Hepatic stellate cell (primary cell): ENCODE measurements around the gene GJC1.

Source experiments
- DNase-seq: peaks from one replicate; pipeline ENCODE4 v3.0.0; 2011; ENCODE audit warnings: low spot score

GJC1 gene

DNA sequence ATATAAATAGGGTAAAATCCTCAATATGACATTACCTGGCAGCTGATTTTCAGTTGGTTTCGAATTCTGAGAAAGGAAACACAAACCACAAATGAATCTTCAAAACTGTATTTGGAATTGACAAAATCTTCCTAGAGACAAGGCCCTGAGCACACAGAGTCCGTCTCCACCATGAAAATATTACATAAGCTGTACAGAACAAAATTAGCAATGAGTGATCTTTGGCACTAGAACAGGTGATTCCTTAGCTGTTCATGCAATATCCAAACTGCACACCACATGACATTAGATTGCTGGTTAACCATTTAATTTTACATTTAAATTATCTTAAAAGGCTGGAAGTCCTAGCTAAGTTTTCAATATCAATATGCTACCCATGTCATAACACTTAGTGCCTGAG lies 31.7 kb downstream of the GJC1 start:
- no peak for DNase-seq

DNA sequence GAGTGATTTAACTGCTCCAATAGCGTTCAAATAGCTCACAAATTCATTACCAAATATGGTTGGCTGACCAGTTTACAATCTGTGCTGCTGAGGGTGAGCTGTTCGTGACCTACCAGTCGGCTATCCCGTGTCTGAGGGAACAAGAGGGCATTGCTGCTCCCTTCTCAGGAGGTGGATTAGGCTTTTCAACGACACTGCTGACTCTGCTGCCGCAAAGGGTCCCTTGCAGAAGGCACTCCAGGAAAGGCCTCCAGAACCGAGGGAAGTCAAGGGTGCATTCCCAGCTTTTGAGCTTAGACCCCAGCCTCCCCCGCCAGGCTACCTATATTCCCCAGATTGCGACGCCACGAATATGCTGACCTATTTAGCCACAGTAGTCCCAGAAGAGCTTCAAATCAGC lies 32.3 kb downstream of the GJC1 start:
- DNase-seq = peak; percentile 69

DNA sequence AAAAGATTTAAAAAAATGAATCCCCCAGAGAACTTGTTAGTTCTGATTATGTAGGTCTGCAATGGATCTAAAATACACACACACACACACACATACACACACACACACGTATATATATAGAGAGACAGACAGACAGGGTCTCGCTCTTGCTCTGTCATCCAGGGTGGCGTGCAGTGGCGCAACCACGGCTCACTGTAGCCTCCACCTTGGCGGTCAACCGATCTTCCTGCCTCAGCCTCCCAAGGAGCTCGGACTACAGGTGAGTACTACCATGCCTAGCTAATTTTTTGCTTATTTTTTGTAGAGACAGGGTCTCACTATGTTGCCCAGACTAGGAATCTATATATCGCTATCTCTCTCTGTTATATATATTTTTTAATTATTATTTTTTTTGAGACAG lies 33.4 kb downstream of the GJC1 start:
- DNase-seq = no peak

DNA sequence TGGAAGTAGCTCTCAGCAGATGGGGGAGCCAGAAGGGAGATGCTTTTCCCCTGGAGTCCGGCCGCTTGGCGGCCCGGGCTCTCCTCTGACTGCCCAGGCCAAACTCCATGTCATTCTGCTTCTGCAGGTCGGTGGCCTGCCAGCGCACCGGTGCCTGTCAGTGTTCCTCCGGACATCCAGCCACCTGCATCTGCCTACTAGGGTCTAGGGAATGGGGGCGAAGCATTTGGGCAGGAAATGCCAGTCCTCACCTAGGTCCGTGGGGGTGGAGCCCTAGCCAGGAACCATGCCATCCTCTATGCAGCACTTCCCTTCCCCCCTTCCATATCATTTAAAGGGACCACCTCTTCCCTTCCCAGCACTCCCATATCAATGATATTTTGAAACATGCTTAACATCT lies 34.2 kb downstream of the GJC1 start:
- DNase-seq = no peak

DNA sequence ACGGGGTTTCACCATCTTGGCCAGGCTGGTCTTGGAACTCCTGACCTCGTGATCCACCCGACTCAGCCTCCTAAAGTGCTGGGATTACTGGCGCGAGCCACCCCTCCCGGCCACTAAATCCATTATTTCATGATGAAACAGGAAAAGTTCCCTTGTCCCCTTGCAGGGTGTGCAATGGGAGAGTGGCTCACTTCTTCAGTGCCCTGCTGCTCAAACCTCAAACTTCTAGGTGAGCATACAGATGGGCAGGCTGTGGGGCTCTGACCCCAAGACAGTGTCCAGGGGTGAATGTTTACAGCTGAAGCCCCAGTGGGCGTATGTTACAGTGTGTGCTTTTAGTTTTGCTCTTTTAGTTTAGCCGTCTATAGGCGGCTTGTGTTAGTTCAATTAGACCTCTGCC lies 34.7 kb downstream of the GJC1 start:
- no peak for DNase-seq

DNA sequence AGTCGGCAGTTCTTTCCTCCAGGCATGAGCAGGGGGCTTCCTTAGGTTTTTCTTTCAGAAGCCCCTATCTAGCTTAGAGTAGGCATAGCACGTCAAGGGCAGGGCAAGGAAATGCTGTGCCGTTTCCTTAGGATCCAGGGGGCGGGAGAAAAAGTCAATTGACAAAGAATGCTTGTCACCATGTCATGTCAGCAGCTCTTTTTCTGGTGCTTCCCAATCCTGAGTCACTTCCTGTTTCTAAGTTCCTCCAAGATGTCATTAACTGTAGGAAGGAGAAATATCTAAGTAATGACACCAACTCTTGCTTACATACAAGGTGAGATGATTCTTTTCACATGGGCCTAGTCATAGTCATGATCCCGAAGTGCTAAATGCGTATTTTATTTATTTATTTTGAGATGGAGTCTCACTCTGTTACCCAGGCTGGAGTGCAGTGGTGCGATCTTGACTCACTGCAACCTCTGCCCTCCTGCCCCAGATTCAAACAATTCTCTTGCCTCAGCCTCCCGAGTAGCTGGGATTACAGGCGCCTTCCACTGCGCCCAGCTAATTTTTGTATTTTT lies 35.2 kb downstream of the GJC1 start:
- peak; percentile 73 for DNase-seq

DNA sequence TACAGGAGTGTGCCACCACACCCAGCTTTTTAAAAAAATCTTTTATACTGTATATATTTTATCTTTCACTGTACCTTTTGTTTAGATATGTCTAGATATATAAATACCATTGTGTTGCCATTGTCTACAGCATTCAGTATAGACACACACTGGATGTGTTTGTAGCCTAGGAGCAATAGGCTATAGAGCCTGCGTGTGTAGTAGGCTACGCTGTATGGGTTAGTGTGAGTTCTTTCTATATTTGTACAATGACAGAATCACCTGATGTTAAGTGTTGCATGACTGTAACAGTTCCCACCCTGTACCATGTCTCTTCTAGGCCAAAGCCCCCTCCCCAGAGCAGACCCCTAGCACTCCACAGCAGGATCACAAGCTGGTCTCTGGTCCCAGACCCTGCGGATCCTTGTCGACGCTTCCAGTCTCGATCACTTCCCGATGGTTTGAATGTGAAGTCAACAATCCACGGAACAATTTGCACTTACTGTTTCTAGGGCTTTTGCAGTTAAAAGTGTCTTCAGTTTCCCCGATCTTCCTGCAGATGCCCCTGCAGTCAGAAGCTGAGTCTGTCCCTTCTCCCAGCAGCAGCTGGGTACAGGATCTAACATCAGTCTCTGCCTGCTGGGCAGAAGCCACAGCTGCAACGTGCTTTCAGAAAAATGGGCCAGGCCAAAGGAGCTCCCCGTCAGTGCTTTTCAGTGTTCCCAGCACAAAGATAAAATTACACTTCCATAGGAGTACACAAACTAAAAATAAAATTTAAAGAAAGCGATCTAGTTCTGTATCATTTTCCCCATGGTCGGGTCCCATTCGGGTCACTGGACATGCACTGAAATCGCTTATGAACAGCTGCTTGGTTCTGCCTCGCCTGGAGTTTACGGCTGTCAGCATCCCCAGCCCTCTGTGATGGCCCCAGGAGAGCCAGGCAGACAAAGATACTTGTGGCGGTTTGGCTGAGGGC lies 35.9 kb downstream of the GJC1 start:
- peak; percentile 13 for DNase-seq

DNA sequence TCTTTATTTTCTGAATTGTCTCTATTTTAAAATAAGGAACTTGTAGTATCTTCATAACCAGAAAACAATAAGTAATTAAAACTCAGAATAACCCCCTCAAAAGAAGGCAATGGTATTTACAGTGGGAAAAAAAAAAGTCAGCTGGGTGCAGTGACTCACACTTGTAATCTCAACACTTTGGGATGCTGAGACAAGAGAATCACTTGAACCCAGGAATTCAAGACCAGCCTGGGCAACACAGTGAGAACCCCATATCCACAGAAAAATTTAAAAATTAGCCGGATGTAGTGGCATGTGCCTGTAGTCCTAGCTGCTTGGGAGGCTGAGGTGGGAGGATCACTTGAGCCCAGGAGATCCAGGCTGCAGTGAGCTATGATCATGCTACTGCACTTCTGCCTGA lies 37.8 kb downstream of the GJC1 start:
- DNase-seq = no peak

DNA sequence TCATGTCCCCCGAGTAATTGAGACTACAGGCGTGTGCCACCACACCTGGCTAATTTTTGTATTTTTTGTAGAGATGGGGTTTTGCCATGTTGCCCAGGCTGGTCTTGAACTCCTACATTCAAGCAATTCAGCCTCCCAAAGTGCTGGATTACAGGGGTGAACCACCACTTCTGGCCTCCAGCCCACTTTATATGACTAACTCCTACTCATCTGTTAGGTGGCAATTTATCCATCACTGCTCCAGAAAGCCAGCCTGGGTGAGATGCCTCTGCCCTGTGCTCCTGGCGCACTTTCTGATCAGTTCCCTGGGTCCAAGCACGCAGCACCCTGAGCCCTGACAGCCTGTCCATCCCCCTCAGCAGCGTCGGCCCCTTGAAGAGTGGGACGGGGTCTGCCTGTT lies 41.9 kb downstream of the GJC1 start:
- no peak for DNase-seq

DNA sequence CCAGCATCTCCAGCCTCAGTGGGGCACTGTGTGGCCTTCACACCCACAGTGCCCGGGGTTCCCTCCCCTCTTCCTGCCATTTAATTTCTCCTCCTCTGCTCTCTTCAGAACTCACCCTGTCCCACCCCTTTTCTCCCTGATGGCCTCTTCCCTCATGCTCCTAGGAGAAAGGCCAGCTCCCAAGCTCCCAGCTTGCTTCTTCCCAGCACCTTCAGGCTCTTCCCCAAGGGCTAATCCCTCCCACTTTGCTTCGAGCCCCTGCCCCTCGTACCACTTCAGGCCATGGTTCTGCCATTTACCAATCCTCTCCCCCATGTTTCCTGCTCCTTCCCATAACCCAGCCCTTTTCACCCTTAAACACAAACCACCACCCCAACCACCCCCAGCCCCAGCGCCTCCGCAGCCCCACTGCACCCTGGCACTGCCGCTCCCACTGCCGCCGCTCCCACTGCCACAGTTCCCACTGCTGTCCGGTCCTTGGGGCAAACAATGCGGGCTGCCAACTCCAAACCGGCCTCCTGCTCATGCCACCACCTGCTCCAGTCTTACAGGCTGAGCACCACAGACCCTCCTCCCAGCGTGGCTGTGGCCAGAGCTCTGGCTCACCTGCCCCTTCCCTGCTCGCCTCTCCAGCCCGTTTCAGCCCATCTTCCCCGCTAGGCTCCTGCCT lies 42.7 kb downstream of the GJC1 start:
- DNase-seq = no peak

DNA sequence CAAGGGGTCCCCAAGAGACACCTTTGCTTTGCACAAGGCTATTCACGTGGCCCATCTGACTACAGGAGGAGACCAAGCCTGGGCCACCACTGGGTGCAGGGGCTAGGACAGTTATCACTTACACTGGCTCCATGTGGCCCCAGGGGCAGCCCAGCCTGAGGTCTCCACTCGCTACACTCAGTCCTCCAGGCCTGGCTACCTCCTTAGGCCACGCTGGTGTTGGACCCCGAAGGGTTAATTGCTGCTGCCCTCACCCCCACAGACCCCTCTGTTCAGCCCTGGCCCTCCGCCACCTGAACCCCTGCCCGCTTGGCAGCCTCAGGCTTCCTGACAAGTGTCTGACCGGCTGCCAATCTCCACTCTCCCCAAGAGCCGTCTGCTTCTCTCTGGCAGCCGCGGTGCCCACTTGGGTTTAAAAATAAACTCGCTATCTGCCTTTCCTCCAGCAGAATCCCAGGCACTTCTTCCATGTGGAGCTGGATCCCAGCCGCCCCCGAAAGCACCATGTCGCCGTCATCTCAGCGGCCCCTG lies 43.5 kb downstream of the GJC1 start:
- DNase-seq = no peak

DNA sequence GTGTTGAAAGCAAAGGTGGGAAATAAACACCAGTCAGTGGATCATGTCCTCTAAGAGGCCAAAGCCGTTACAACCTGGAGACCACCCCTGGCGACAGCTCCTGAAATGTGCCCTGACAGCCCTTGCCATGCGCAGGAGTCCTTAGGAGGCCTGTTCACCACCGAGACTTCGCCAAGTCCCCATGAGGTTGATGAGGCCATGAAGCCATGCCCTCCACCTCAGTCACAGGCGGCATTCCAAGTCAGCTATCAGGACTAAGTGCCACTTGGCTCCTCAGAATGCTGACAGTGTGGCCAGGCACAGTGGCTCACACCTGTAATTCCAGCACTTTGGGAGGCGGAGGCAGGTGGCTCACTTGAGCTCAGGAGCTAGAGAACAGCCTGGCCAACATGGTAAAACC lies 44.2 kb downstream of the GJC1 start:
- DNase-seq = no peak

DNA sequence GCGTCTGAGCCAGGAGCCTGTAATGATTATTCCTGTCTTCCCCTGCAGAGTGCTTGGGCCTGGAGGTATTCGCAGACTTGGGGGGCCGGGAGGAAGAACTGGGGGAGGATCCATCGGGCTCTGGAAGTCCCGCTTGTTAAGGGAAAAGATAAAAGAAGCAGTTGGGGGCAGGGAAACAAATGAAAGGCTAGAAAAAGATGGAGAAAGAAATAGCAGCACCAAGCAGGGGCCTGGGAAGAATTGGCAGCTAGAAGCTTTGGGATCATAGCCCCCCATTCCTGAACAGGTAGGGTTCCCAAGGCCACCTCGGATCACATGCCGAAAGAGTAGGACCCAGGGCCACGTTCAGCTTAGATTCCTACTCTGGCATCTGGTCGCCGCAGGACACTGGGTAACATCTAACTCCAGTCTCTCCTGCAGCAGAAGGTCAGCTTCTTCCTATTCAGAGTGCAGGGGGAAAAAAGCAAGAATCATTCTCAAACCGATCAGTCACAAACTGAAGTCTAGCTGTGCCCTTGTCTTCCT lies 47.7 kb downstream of the GJC1 start:
- no peak for DNase-seq

DNA sequence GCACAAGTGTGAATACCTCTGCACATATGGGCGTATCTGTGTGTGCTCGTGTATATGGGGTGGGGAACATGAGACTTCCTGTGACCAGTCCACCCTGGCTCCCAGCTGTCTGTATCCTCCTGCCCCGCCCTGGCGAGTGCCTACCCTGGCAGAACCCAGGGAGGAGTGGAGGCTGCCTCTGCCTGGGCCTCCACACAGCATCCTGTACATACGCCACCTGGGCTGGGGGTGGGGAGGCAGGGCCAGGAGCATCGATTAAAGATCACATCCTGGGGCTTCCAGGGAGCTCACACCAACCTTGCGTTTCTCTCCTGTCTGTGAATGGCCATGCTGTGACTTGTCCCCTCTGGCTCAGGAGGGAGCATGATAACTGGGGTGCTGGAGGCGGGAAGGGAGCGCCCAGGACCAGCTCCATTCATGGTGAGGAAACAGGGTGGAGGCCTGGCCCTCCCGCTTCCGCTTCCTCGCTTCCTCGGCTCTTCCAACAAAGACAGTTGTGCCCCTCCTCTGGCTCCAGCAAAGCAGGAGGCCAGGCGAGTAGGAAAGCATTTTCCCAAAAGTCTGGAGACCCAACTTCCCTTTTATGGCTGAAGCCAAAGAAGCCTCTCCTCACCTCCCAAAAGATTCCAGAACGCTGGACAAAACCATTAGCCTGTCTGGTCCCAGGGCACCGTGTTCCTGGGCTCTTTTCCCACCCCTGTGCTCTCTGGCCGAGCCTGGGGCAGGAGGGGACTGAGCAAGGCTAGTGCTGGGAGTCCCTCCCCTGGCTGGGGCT lies 48.3 kb downstream of the GJC1 start:
- DNase-seq = no peak

DNA sequence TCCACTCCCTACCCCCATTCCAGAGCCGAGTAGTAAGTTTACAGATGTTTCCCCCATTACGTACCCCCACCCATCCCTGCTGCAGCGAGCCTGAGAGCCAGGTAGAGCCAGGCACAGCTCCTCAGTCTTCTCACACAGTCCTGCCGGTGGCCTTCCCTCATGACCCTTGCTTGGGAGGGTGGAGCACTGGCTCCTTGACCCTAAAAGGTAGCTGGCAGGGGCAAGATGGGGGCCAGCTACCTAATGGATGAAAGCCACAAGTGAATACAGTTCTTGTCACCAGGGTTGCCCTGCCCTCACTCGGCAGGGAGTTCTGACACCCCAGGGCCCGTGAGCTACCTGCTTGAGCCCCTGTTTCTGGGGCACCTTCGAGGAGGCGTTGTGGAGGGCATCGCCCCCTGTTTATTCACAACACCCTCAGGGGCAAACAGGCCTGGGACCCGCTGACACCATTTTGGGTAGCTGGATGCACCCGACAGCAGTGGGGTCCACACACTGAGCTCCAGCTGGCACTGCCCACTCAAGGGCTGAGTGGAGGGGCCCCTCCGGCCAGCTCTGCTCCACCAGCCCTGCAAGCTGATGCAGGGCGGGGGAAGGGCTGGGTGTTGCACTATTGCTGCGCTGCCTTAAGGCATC lies 49.1 kb downstream of the GJC1 start:
- no peak for DNase-seq

DNA sequence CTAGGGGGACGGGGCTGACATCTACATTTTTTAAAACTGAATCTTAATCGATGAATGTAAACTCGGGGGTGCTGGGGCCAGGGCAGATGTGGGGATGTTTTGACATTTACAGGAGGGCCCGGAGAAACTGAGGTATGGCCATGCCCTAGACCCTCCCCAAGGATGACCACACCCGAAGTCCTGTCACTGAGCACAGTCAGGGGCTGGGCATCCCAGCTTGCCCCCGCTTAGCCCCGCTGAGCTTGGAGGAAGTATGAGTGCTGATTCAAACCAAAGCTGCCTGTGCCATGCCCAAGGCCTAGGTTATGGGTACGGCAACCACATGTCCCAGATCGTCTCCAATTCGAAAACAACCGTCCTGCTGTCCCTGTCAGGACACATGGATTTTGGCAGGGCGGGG lies 49.9 kb downstream of the GJC1 start:
- DNase-seq = no peak

DNA sequence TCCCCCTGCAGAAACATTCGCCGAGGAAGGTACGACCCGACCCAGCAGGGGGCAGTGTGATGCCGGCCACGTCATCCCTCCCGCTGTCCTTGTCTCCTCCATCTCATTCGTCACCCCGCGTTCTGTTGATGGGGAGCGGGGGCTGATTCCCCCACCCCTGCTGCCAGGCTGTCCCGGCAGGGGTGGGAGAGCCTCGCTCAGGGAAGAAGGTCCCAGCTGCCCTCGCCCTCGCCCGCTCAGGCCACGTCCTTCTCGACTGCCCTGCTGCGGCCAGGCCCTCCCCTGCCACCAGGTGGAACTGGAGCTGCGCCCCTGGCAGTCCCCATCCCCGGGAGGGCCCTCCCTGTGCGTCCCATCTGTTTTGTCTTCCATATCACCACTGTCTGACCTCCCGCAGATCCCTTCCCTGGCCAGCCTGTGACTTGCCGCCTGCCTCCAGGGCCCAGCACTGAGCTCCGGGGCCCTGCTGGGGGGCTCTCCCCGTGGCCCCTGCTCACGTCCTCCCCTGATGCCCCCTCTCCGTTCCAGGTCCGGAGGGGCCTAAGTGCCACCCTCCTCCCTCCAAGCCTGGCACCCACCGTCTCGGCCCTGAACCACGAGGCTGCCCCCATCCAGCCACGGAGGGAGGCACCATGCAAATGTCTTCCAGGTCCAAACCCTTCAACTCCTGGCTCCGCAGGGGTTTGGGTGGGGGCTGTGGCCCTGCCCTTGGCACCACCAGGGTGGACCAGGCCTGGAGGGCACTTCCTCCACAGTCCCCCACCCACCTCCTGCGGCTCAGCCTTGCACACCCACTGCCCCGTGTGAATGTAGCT lies 50.7 kb downstream of the GJC1 start:
- DNase-seq = peak; percentile 94

DNA sequence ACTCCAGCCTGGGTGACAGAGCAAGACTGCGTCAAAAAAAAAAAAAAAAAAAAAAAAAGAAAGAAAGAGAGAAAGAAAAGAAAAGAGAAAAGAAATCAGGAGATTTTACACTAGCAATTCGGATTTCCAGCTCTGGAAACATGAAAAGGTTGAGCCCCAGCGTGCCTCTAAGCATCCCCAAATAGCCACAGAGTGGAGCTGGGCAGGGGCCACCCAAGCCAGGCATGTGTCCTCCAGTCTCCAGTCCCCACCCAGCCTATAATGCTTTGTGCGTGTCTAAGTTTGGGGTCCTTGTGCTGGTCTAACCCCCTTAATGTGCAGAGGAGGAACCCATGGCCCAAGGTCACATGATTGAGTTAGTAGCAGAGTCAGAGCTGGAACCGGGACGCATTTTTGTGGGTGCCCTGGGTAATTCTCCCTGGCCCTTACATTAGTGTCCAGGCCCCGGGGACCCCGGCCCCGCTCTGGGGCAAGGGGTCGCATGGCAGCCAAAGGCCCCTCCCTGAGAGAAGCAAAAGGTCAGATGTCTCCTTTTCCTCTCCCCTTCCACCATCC lies 51.4 kb downstream of the GJC1 start:
- no peak for DNase-seq

DNA sequence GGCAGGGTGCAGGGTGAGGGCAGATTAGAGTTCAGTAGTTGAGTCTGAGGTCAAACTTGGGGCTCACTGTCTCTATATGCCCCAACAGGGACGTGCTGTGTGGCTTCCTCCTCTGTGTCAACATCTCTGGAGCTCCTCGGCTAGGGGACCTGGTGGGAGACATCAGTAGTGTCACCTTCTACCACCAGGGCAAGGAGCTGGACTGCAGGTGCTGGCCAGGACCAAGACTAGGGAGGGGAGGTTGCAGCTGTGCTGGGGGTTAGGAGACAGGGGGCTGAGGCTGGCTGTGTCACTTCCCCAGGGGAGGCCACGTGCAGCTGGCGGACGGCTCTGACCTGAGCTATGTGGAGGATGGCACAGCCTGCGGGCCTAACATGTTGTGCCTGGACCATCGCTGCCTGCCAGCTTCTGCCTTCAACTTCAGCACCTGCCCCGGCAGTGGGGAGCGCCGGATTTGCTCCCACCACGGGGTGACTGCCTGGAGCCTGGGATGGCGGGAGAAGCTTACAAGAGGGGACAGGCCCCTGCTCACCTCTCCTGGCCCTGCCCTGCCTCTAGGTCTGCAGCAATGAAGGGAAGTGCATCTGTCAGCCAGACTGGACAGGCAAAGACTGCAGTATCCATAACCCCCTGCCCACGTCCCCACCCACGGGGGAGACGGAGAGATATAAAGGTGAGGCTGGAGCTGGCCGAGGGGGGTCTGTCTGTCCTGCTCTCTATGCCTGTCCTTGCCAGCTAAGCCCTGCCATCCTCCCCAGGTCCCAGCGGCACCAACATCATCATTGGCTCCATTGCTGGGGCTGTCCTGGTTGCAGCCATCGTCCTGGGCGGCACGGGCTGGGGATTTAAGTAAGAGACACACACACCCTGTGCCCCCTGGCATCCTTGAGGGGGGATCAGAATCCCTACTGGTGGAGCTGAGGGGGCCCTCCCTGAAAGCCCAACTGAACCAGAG lies 52.4 kb downstream of the GJC1 start:
- DNase-seq = no peak
